Subcutaneous abdominal adipose tissue (tissue), 5 donors: ENCODE data around the gene DNAH12.

ENCODE experiments used
- H3K27ac ChIP-seq: one replicate; pipeline ENCODE4 v1.7.0; 2013; ENCODE audit warnings: low read depth, mild to moderate bottlenecking, inconsistent platforms, low read length, moderate library complexity
- H3K27me3 ChIP-seq, 5 donors: one replicate each; pipeline ENCODE4 v1.7.0; 2013; ENCODE audit warnings: low read length in 5 of 5, inconsistent platforms in 1 of 5; ENCODE audit not compliant: control insufficient read depth in 5 of 5, insufficient read depth in 4 of 5
- H3K36me3 ChIP-seq, 5 donors: one replicate each; pipeline ENCODE4 v1.7.0; 2013; ENCODE audit warnings: low read length in 5 of 5; ENCODE audit not compliant: control insufficient read depth in 5 of 5, insufficient read depth in 5 of 5
- H3K4me1 ChIP-seq, 5 donors: one replicate each; pipeline ENCODE4 v1.7.0; 2013; ENCODE audit warnings: low read length in 5 of 5, mild to moderate bottlenecking in 3 of 5, moderate library complexity in 1 of 5; ENCODE audit not compliant: control insufficient read depth in 5 of 5, insufficient read depth in 5 of 5
- H3K4me3 ChIP-seq, 5 donors: one replicate each; pipeline ENCODE4 v1.7.0; 2013; ENCODE audit warnings: low read length in 5 of 5, low read depth in 1 of 5
- H3K9ac ChIP-seq, 5 donors: one replicate each; pipeline ENCODE4 v1.7.0; 2013; ENCODE audit warnings: low read length in 5 of 5, mild to moderate bottlenecking in 4 of 5, moderate library complexity in 3 of 5
- H3K9me3 ChIP-seq, 5 donors: one replicate each; pipeline ENCODE4 v1.7.0; 2013; ENCODE audit warnings: low read length in 5 of 5; ENCODE audit not compliant: control insufficient read depth in 5 of 5
- donor health status: healthy.
- donor health status: healthy.
- donor health status: healthy.
- donor health status: healthy.
- donor health status: healthy.

Gene DNAH12

DNA sequence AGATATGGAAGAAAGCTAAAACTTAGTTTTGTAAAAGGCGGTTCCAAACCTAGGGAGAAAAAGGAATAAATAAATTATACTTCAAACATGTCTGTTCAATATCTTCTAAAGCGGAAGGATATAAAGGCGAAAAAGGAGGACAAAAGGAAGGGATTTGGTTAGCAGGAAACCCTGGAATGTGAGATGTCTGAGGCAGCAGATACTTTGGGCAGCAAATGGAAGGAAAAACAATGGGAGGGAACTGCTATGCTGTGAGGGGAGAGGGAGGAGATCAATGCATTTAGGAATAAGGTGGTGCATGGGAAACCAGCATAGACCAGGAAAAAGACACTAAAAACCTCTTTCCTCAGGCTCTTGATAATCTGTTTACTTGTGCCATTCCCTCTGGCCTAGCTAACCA, 120.8 kb downstream of the DNAH12 start:
- Histone ChIP-seq H3K27ac (no peak overlapping the region), H3K36me3 (no peaks in the 10 kb centered on the region), H3K27me3 (peaks cover 0 to 3% (median 0%) of the 10 kb centered on the region in 5 donors), H3K9ac (no peak overlapping the region), H3K4me3 (no peak overlapping the region), H3K4me1 (no peaks in the 10 kb centered on the region), H3K9me3 (no peaks in the 10 kb centered on the region)

DNA sequence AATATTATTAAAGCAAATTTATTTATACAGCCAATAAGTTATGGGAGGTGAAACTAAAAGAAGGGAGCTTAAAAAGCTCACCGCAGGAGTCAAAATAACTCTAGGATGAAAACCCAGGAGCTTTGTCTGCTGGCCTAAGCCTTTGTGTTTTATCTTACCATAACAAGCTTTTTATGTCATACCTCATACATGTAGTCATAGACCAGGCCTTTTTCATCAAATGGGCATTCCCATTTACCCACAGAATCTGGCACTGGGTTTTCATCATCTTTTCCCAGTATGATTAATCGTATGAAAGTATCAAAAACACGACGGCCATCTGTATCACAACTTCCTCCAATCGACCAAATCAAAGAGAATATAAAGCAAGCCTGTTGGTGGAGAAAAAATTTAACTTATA, 122.8 kb downstream of the DNAH12 start:
- no peak overlapping the region for H3K9ac ChIP-seq
- H3K4me3 ChIP-seq: no peak overlapping the region
- no peaks in the 10 kb centered on the region for H3K36me3 ChIP-seq
- no peaks in the 10 kb centered on the region for H3K4me1 ChIP-seq
- peaks cover 0 to 3% (median 0%) of the 10 kb centered on the region in 5 donors for H3K27me3 ChIP-seq
- H3K9me3 ChIP-seq: no peaks in the 10 kb centered on the region
- no peak overlapping the region for H3K27ac ChIP-seq

DNA sequence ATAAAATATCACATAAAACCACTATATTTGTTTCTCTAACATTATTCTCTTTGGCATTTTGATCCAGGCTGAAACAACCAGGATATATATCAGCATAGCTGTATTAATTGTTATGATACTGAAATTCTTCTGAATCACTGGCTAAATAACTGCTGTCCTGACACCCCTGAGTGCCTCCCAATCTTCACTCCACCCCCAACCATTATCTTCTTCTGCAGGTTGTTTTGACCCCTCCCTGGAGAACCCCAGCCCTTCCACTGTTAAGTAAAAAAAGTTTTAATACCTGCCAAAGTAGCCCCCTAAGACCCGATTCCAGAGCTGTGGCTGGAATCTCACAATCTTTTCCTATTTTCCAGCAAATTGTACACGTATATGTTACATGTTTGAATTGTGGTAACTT, 124.1 kb downstream of the DNAH12 start:
- Histone ChIP-seq H3K27me3 (peaks cover 0 to 3% (median 0%) of the 10 kb centered on the region in 5 donors), H3K9me3 (no peaks in the 10 kb centered on the region), H3K4me1 (no peaks in the 10 kb centered on the region), H3K36me3 (no peaks in the 10 kb centered on the region), H3K27ac (no peak overlapping the region), H3K4me3 (no peak overlapping the region), H3K9ac (no peak overlapping the region)

DNA sequence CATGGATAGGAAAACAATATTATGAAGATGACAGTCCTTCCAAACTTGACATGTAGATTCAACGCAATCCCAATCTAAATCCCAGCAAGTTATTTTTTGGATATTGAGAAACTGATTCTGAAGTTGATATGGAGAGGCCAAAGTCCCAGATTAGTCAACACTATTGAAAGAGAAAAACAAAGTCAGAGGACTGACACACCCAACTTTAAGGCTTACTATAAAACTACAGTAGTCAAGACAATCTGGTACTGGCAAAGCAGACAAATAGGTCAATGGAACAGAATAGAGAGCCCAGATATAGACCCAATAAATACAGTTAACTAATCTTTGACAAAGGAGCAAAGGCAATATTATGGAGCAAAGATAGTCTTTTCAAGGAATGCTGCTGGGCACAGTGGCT, 132.4 kb downstream of the DNAH12 start:
- Histone ChIP-seq H3K9ac (no peak overlapping the region), H3K27ac (no peak overlapping the region), H3K27me3 (no peaks in the 10 kb centered on the region), H3K36me3 (no peaks in the 10 kb centered on the region), H3K9me3 (peaks cover 0 to 5% (median 0%) of the 10 kb centered on the region in 5 donors), H3K4me3 (no peak overlapping the region), H3K4me1 (no peaks in the 10 kb centered on the region)

DNA sequence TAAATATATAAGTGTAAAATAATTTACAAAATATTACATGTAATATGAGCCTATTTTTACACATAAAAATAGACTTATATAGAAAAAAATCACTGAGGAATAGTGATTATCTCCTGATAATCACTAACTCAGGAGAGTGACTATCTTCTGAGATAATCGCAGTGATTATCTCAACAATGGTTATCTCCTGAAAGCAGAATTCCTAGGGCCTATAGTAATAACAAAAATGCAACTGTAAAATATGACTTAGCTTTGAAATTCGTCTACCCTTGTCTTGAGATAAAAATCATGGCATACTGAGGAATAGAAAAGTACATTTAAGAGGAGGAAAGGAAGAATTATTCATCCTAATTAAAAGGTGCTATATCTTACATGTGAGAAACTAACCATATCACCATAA, 134.7 kb downstream of the DNAH12 start:
- Histone ChIP-seq H3K9me3 (peaks cover 0 to 5% (median 0%) of the 10 kb centered on the region in 5 donors), H3K27ac (no peak overlapping the region), H3K4me3 (no peak overlapping the region), H3K27me3 (peaks cover 0 to 3% (median 0%) of the 10 kb centered on the region in 5 donors), H3K4me1 (no peaks in the 10 kb centered on the region), H3K9ac (no peak overlapping the region), H3K36me3 (no peaks in the 10 kb centered on the region)

DNA sequence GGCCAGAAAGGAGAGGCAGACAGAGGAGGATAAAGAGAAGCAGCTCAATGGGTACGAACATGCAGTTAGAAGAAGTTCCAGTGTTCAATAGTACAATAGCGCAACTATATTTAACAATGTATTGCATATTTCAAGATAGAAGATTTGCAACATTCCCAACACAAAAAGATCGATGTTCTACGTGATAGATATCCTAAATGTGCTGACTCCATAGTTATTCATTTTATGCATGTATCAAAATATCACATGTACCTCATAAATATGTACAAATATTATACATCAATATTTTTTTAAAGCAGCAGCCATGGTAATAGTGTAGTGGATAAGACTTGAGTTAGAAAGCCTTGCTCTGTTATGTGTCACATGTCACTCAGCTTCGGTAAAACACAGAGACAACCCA, 141.5 kb downstream of the DNAH12 start:
- H3K27me3 ChIP-seq: peaks cover 0 to 3% (median 0%) of the 10 kb centered on the region in 5 donors
- no peak overlapping the region for H3K27ac ChIP-seq
- no peak overlapping the region for H3K4me3 ChIP-seq
- no peaks in the 10 kb centered on the region for H3K9me3 ChIP-seq
- H3K4me1 ChIP-seq: peaks cover 0 to under 1% (median 0%) of the 10 kb centered on the region in 5 donors
- no peaks in the 10 kb centered on the region for H3K36me3 ChIP-seq
- no peak overlapping the region for H3K9ac ChIP-seq

DNA sequence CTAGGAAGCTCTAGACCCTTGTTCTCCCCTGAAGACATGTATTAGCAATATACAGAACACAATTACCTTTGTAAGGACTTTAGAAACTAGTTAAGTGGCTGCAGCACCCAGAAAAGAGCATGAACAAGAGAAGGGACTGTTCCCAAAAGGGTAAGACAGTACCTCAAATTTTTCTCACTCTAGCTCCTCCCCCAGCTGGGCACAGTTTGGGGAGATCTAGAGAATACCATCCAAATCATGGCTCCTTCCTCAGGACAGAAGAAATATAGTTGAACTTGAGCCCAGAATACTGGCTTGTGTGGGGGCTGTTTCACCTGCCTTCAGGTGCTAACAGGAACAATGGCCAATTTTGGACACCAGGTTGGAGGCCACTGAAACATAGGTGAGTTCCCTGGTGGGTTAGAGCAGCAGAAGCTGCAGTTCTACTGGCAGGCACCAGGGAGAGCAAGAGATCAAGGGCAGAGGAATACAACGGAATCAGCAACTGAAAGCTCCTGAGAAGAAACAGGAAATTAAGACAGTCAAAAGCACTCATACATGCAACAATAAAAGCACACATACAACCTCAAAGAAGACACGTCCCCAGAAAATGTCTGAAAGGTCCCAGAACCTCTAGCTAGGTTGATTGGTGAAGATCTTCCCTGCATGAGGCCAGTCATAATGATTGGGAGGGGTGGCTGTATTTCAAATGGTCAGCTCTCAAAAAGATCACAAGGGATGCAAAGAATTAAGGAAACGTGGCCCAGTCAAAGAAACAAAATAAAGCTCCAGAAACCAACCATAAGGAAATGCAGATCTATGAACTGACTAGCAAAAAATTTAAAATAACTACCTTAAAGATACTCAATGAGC, 146.7 kb downstream of the DNAH12 start:
- Histone ChIP-seq H3K4me1 (peaks cover 0 to 3% (median 0%) of the 10 kb centered on the region in 5 donors), H3K4me3 (peak overlapping the region in 1 of 5 donors; percentile 23), H3K27me3 (no peaks in the 10 kb centered on the region), H3K27ac (no peak overlapping the region), H3K36me3 (no peaks in the 10 kb centered on the region), H3K9me3 (no peaks in the 10 kb centered on the region), H3K9ac (peak overlapping the region in 1 of 5 donors; percentile 16)

DNA sequence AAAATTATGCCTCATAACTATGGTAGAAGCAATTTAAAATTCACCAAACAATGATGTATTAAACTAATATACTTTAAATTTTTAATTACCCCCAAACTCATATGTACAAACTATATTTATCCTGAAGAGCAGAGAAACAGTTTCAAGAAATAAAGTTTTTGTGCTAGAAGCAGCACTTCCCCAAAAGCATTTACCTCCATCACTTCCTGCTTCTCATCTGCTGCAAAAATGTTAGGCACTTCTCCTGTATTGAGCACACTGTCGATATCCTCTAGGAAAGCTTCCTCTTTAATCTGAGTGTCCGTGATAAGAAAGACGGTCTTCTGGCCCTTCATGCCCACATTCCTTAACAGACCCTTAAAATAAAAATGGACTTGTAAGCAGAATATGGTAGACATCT, 150.2 kb downstream of the DNAH12 start:
- peaks cover 0 to 3% (median 0%) of the 10 kb centered on the region in 5 donors for H3K4me1 ChIP-seq
- H3K27me3 ChIP-seq: no peaks in the 10 kb centered on the region
- H3K36me3 ChIP-seq: no peaks in the 10 kb centered on the region
- no peak overlapping the region for H3K9ac ChIP-seq
- H3K4me3 ChIP-seq: no peak overlapping the region
- no peak overlapping the region for H3K27ac ChIP-seq
- H3K9me3 ChIP-seq: no peaks in the 10 kb centered on the region

DNA sequence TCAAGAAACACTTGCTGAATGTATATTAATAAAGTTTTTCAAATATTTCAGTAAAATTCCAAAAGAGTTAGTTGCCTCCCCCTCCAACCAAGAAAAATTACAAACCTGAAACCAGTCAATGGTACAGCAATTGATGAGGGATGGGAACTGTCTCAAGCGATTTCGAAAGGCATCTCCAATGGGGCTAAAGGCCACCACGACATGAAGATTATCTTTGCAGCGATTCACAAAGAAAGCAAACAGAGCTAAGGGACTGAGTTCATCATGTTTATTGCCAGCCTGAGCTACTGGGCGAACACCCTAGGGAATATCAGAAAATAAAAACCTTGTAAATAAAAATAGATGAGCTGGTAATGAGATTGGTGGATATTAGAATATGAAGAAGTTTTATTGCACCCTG, 152.4 kb downstream of the DNAH12 start:
- H3K27me3 ChIP-seq: no peaks in the 10 kb centered on the region
- no peaks in the 10 kb centered on the region for H3K36me3 ChIP-seq
- H3K9me3 ChIP-seq: no peaks in the 10 kb centered on the region

DNA sequence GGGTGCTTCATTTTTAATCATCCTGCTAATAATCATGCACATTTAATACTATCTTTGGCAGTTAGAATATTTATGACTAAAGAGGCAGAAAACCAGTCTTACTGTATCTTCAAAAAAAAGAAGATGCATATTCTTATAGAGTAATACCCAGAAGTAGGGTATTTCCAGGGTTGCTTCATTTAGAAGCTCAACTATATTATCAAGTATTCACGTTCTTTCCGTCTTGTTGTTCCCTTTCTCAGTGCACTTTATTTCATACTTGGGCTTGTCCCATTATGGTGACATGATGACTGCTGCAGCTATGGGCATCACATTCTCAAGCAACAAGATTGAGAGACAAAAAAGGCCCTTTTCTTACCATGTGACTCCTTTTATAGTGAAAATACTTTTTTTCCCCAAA, 154.9 kb downstream of the DNAH12 start:
- H3K9ac ChIP-seq: no peak overlapping the region
- H3K36me3 ChIP-seq: no peaks in the 10 kb centered on the region
- H3K4me1 ChIP-seq: no peaks in the 10 kb centered on the region
- no peak overlapping the region for H3K27ac ChIP-seq
- no peak overlapping the region for H3K4me3 ChIP-seq
- H3K27me3 ChIP-seq: no peaks in the 10 kb centered on the region
- H3K9me3 ChIP-seq: no peaks in the 10 kb centered on the region

More for the DNA sequence above, 152.4 kb downstream of the DNAH12 start:
- H3K4me3 ChIP-seq: no peak overlapping the region
- H3K9ac ChIP-seq: no peak overlapping the region
- H3K4me1 ChIP-seq: no peaks in the 10 kb centered on the region
- H3K27ac ChIP-seq: no peak overlapping the region
